Mesothelial cell of epicardium (in vitro differentiated cells): ENCODE measurements around the gene ROPN1. TPM values are rescaled to one million over a fixed set of nuclear protein-coding genes. Genes with fewer than 3 reads are reported as not detected.
"Not testable (repeated sequence)": the region's sequence is repeated elsewhere in the genome, so short reads cannot be mapped to it uniquely, and the experiment has no call there.

Experiments used
- DNase-seq, 2 experiments: peaks; one replicate each; pipeline ENCODE4 v3.0.0; 2021; ENCODE audit warnings: low spot score in 2 of 2; ENCODE audit not compliant: unreplicated experiment in 2 of 2
- H3K27ac Mint-ChIP-seq: 2 replicates; pipeline ENCODE4 v1.8.0; 2021; ENCODE audit warnings: mixed read lengths
- H3K27me3 Mint-ChIP-seq: 2 replicates; pipeline ENCODE4 v1.8.0; 2021; ENCODE audit warnings: low read depth, mixed read lengths
- H3K36me3 Mint-ChIP-seq: 2 replicates; pipeline ENCODE4 v1.8.0; 2021; ENCODE audit warnings: mixed read lengths
- H3K4me1 Mint-ChIP-seq: 2 replicates; pipeline ENCODE4 v1.8.0; 2021; ENCODE audit warnings: mixed read lengths
- H3K4me3 Mint-ChIP-seq: 2 replicates; pipeline ENCODE4 v1.8.0; 2021; ENCODE audit warnings: mild to moderate bottlenecking, moderate library complexity, mixed read lengths
- H3K9me3 Mint-ChIP-seq: 2 replicates; pipeline ENCODE4 v1.8.0; 2021; ENCODE audit warnings: mixed read lengths
- total RNA-seq: library from RNA; stranded (reverse); gene quantifications from 3 replicates; pipeline ENCODE4 v1.2.1, GENCODE V29; 2021
- TF ChIP-seq, protein P1 (sequence below): fragments of 200-600 bp; sonication (generic); IDR thresholded peaks from one replicate; pipeline ENCODE4 v1.5.0; 2021; ENCODE audit warnings: antibody characterized with exemption; ENCODE audit not compliant: unreplicated experiment

The ROPN1 gene
- total RNA-seq, 1 donor from 2014 or later, result not detected

DNA sequence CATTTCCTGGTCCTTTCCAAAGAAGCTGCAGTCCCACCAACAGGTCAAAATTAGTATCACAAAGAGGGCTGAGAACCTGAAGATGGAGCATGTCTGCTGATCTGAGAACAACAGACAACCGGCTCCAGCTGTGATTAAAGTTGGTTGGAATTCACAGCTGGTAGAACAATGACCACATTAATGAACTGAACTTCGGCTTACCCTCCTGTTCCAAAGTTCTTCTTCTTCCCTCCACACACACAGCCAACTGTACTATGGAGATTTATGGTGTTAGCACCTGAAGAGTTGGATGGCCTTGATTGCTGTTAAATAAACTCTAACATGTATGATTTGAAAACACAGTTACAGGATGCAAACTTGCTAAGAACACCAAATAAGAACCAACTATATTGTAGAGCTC lies 27.4 kb upstream of the ROPN1 start:
- no peak overlapping the region for H3K27ac Mint-ChIP-seq
- no peak for DNase-seq
- peaks cover 11% of the 10 kb centered on the region for H3K27me3 Mint-ChIP-seq
- H3K36me3 Mint-ChIP-seq, result no peaks in the 10 kb centered on the region
- peaks cover 2% of the 10 kb centered on the region for H3K4me1 Mint-ChIP-seq
- H3K9me3 Mint-ChIP-seq, result peaks cover 4% of the 10 kb centered on the region
- no peak overlapping the region for H3K4me3 Mint-ChIP-seq
- TF ChIP-seq, protein P1, sequence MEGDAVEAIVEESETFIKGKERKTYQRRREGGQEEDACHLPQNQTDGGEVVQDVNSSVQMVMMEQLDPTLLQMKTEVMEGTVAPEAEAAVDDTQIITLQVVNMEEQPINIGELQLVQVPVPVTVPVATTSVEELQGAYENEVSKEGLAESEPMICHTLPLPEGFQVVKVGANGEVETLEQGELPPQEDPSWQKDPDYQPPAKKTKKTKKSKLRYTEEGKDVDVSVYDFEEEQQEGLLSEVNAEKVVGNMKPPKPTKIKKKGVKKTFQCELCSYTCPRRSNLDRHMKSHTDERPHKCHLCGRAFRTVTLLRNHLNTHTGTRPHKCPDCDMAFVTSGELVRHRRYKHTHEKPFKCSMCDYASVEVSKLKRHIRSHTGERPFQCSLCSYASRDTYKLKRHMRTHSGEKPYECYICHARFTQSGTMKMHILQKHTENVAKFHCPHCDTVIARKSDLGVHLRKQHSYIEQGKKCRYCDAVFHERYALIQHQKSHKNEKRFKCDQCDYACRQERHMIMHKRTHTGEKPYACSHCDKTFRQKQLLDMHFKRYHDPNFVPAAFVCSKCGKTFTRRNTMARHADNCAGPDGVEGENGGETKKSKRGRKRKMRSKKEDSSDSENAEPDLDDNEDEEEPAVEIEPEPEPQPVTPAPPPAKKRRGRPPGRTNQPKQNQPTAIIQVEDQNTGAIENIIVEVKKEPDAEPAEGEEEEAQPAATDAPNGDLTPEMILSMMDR, result no peak

DNA sequence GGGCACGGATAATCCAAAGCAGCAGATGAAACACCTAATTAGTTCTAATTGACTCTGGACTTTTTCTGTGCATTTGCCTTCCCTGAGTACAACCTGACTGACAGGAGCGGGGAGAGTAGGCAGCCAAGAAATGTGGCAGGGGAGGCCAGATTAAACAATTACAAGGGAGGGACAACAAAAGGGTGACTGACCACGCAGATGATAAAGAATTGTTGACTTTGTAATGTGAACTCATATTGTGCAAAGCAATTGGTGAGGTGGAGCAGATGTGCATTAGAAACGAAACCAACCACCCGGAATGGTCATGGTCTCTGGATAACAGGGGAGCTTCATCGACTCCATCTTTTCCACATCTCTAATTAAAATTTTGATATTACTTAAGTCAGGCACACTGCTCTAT lies 25.6 kb upstream of the ROPN1 start:
- H3K9me3 Mint-ChIP-seq, H3K4me1 Mint-ChIP-seq, DNase-seq, H3K27ac Mint-ChIP-seq, H3K4me3 Mint-ChIP-seq, H3K36me3 Mint-ChIP-seq: not testable (repeated sequence)
- H3K27me3 Mint-ChIP-seq, result peaks cover 19% of the 10 kb centered on the region

DNA sequence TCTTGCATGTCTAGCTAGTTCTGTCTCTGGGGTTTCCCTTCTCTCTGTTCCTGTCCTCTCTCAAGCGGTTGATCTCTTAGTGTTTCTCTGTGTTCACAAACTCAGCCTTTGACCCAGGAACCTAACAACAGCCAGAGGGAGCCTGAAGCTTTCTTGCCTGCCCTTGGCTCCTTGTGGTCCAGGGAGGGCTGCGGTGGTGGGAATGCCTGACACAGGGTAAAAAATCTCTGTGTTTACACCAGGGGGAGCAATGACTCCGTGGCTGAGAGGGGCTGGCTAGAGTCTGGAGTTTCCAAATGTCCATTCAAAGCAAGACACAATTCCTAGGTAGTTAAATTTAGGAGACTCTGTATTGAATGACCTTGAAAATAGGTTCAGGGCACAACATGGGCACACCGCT lies 24.6 kb upstream of the ROPN1 start:
- not testable (repeated sequence) for H3K9me3 Mint-ChIP-seq, H3K4me1 Mint-ChIP-seq, H3K27ac Mint-ChIP-seq, H3K36me3 Mint-ChIP-seq, H3K4me3 Mint-ChIP-seq
- peak in 1 of 2 experiments; percentile 53 for DNase-seq
- H3K27me3 Mint-ChIP-seq, result peaks cover 24% of the 10 kb centered on the region
- TF ChIP-seq, protein P1, result peak; percentile 39

DNA sequence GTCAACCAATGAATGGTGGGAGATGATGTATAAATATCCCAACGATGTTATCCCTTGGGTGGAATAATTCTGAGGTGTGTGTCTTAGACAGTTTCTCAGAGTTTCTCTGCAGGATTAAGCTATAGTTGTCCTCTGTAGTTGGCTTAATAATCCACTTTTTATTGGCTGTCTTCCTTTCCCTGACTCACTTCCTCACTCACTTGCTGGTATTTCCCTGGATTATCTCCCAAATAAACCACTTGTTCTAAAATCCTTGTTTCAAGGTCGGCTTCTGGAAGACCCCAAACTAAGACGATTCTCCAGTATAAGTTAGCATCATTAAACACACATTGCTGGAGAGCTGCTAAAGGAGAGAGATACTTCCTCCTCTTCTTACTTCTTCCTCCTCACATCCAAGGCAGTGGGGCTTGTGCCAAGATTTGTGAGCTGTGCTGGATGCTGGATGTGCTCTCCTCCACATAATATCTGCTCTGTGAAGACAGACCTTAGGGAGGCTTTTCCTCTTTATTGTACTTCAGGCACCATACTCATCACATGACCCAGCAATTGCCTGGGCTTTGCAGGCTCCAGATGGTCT lies 22.5 kb upstream of the ROPN1 start:
- peaks cover 33% of the 10 kb centered on the region for H3K27me3 Mint-ChIP-seq
- no peaks in the 10 kb centered on the region for H3K36me3 Mint-ChIP-seq
- H3K9me3 Mint-ChIP-seq, result no peaks in the 10 kb centered on the region
- H3K27ac Mint-ChIP-seq, result no peak overlapping the region
- H3K4me3 Mint-ChIP-seq, result no peak overlapping the region
- TF ChIP-seq, protein P1, result no peak
- peaks cover 2% of the 10 kb centered on the region for H3K4me1 Mint-ChIP-seq
- no peak for DNase-seq

DNA sequence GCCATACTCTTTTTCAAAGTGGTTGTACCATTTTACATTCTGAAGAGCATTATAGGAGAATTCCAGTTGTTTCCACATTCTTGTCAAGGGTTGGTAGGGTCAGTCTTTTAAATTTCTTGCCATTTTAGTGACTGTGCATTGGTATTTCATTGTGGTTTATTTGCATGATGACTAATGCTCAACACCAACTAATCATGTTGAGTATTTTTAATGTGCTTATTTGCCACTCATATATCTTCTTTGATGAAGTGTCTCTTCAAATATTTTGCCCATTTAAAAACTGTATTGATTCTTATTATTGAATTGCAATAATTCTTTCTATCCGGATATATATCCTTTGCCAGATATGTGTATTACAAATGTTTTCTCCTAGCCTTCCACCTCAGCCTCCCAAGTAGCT lies 16.4 kb upstream of the ROPN1 start:
- H3K9me3 Mint-ChIP-seq, DNase-seq, H3K4me1 Mint-ChIP-seq, H3K36me3 Mint-ChIP-seq, H3K27ac Mint-ChIP-seq, H3K4me3 Mint-ChIP-seq: not testable (repeated sequence)
- peaks cover 68% of the 10 kb centered on the region for H3K27me3 Mint-ChIP-seq

DNA sequence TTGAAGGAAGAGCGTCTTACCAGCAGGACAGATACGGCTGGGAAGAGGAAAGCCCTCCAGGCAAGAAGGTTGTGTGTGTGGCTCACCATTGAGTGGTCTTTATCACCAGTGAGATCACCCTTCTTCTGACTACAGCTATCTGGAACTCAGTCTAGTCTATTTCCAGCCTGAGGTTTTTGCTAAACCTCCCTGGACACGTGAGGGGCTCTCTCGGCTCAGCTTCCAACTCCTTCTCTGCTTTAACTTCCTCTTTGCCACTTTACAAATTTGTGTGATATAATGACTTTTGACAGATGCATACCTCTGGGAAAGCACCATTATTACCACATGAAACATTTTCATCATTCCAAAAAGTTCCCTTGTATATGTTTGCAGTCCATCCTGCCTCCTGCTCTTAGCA lies 15.3 kb upstream of the ROPN1 start:
- TF ChIP-seq, protein P1, result no peak
- Mint-ChIP-seq H3K36me3 (no peaks in the 10 kb centered on the region), H3K4me3 (no peak overlapping the region), H3K4me1 (no peaks in the 10 kb centered on the region), H3K9me3 (no peaks in the 10 kb centered on the region), H3K27me3 (peaks cover 70% of the 10 kb centered on the region), H3K27ac (no peak overlapping the region)
- DNase-seq, result no peak

DNA sequence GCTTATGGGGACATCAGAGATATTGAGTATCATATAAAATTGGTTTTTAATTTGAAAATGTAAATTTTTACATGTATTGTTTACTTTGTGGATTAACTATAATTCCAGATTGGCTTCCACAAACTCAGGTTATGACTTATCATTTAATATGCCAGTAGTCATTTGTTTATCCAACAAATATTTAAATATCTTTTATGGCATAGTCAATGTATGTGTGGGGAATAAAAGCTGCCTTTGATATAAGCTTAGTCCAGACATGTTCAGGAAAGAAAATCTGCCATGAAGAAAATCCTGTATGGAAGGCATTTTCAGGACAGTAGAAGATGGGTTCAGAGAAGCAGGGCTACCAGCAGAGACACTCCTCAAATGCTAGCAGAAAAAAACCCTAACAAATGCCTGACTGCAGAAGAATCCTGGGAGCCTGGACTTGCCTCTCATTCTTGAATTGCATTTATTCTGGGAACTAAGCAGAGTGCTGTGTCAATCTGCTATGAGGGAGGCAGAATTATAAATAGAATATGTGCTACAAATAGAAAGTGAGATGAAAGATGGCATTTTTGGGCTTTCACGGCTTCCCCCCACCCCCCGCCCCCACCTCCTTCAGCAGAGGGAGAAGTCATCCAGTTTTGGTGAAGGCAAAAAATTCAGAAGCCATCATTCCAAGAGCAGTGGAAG lies 10.6 kb upstream of the ROPN1 start:
- DNase-seq, H3K27ac Mint-ChIP-seq, H3K36me3 Mint-ChIP-seq, H3K4me1 Mint-ChIP-seq, H3K4me3 Mint-ChIP-seq, H3K9me3 Mint-ChIP-seq: not testable (repeated sequence)
- peaks cover 81% of the 10 kb centered on the region for H3K27me3 Mint-ChIP-seq

DNA sequence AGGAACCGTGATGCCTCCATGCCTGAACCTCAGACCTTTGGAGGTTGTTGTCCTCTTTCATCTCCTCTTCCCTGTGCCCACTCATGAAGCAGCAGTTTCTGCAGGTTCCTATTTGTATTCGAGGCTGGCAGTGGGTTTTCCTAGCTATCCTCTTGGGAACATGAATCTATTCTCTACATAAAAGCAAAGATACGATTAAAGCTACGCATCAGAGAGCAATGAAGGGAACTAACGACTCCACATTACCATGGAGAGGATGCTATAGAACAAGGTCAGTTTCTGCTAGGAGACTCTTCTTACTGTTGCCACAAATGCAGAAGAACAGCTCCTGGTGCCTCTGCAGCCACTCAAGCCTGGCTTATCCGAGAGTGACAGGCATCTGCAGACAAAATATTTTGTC lies 9.4 kb upstream of the ROPN1 start:
- H3K27me3 Mint-ChIP-seq, result peaks cover 83% of the 10 kb centered on the region
- H3K27ac Mint-ChIP-seq, H3K4me3 Mint-ChIP-seq, DNase-seq, H3K9me3 Mint-ChIP-seq, H3K4me1 Mint-ChIP-seq, H3K36me3 Mint-ChIP-seq: not testable (repeated sequence)
